SK-N-SH treated with all-trans-retinoic acid at 6 μM for 48 hours (cell line): ENCODE measurements around the gene CDC34.

ENCODE experiments used
- ATAC-seq: fragments of 200-7000 bp; cut with Tn5 transposase; 3 replicates; pipeline ENCODE4 v1.9.1; 2020; ENCODE audit warnings: mild to moderate bottlenecking, moderate library complexity
- ARNTL ChIP-seq: fragments of 450-650 bp; formaldehyde crosslinking; IDR thresholded peaks from 2 replicates; pipeline ENCODE4 v1.5.0; 2020; ENCODE audit warnings: low read depth, mild to moderate bottlenecking, moderate library complexity, borderline replicate concordance
- BACH2 ChIP-seq: fragments of 250-450 bp; sonication (Bioruptor Pico); IDR thresholded peaks from 2 replicates; pipeline ENCODE4 v1.9.0; 2021; ENCODE audit warnings: mild to moderate bottlenecking, borderline replicate concordance
- CREB5 ChIP-seq: fragments of 250-450 bp; sonication (Bioruptor Pico); IDR thresholded peaks from 2 replicates; pipeline ENCODE4 v1.5.1; 2020; ENCODE audit warnings: low read depth, mild to moderate bottlenecking, moderate library complexity
- CSDC2 ChIP-seq: fragments of 250-450 bp; sonication (Bioruptor Pico); IDR thresholded peaks from 2 replicates; pipeline ENCODE4 v1.5.0; 2020; ENCODE audit warnings: mild to moderate bottlenecking, moderate library complexity
- ESRRG ChIP-seq: fragments of 250-450 bp; sonication (Bioruptor Pico); IDR thresholded peaks from 2 replicates; pipeline ENCODE4 v1.6.1; 2021; ENCODE audit warnings: mild to moderate bottlenecking
- ISL1 ChIP-seq: fragments of 250-450 bp; sonication (Bioruptor Pico); IDR thresholded peaks from 2 replicates; pipeline ENCODE4 v2.1.2; 2022; ENCODE audit warnings: mild to moderate bottlenecking, moderate library complexity
- OSR1 ChIP-seq: fragments of 250-450 bp; sonication (Bioruptor Pico); IDR thresholded peaks from 2 replicates; pipeline ENCODE4 v1.8.0; 2022; ENCODE audit warnings: moderate library complexity, mild to moderate bottlenecking, inconsistent platforms
- PATZ1 ChIP-seq: fragments of 250-450 bp; sonication (Bioruptor Pico); IDR thresholded peaks from 2 replicates; pipeline ENCODE4 v1.8.0; 2020; ENCODE audit warnings: mild to moderate bottlenecking, moderate library complexity, borderline replicate concordance
- PPARA ChIP-seq: fragments of 250-450 bp; sonication (Bioruptor Pico); IDR thresholded peaks from 2 replicates; pipeline ENCODE4 v1.5.0; 2020; ENCODE audit warnings: mild to moderate bottlenecking, borderline replicate concordance
- SNAI2 ChIP-seq: fragments of 250-450 bp; sonication (Bioruptor Pico); IDR thresholded peaks from 2 replicates; pipeline ENCODE4 v1.5.0; 2020; ENCODE audit warnings: mild to moderate bottlenecking, moderate library complexity
- TCF4 ChIP-seq: fragments of 250-450 bp; sonication (Bioruptor Pico); IDR thresholded peaks from 2 replicates; pipeline ENCODE4 v1.8.0; 2021; ENCODE audit warnings: mild to moderate bottlenecking, moderate library complexity, borderline replicate concordance
- TOX ChIP-seq: fragments of 250-450 bp; sonication (Bioruptor Pico); IDR thresholded peaks from 2 replicates; pipeline ENCODE4 v1.8.0; 2021; ENCODE audit warnings: mild to moderate bottlenecking, moderate library complexity, borderline replicate concordance
- ZC3H10 ChIP-seq: fragments of 250-450 bp; sonication (Bioruptor Pico); IDR thresholded peaks from 2 replicates; pipeline ENCODE4 v1.5.1; 2021; ENCODE audit warnings: mild to moderate bottlenecking, moderate library complexity
- ZFP3 ChIP-seq: fragments of 250-450 bp; sonication (Bioruptor Pico); IDR thresholded peaks from 2 replicates; pipeline ENCODE4 v1.5.0; 2020; ENCODE audit warnings: mild to moderate bottlenecking, moderate library complexity
- ZFP30 ChIP-seq: fragments of 450-650 bp; formaldehyde crosslinking; IDR thresholded peaks from 2 replicates; pipeline ENCODE4 v1.5.0; 2022; ENCODE audit warnings: mild to moderate bottlenecking, moderate library complexity
- ZNF565 ChIP-seq: fragments of 450-650 bp; formaldehyde crosslinking; conservative IDR thresholded peaks from 2 replicates; pipeline ENCODE4 v1.5.0; 2020; ENCODE audit warnings: low read depth, mild to moderate bottlenecking, moderate library complexity
- ZNF8 ChIP-seq: fragments of 450-650 bp; formaldehyde crosslinking; IDR thresholded peaks from 2 replicates; pipeline ENCODE4 v1.5.0; 2020; ENCODE audit warnings: mild to moderate bottlenecking, moderate library complexity
- TF ChIP-seq, protein P1 (sequence below): fragments of 250-450 bp; sonication (Bioruptor Pico); IDR thresholded peaks from 2 replicates; pipeline ENCODE4 v1.8.0; 2021; ENCODE audit warnings: low read depth, mild to moderate bottlenecking, moderate library complexity, borderline replicate concordance
- TF ChIP-seq, protein P2 (sequence below): fragments of 250-450 bp; sonication (Bioruptor Pico); IDR thresholded peaks from 2 replicates; pipeline ENCODE4 v1.5.0; 2020; ENCODE audit warnings: mild to moderate bottlenecking, moderate library complexity
- TF ChIP-seq, protein P3 (sequence below): fragments of 250-450 bp; sonication (Bioruptor Pico); IDR thresholded peaks from 2 replicates; pipeline ENCODE4 v1.5.1; 2021; ENCODE audit warnings: mild to moderate bottlenecking, moderate library complexity

The CDC34 gene

GRCh38 chr19:558770-559439 is 27.3 kb downstream of the CDC34 start:
- TF ChIP-seq ZC3H10 (CRISPR knock-in tag), result no peak
- no peak for TF ChIP-seq BACH2 (CRISPR knock-in tag)
- no peak for TF ChIP-seq ZNF565
- no peak for TF ChIP-seq ARNTL (CRISPR knock-in tag)
- TF ChIP-seq, protein P1, sequence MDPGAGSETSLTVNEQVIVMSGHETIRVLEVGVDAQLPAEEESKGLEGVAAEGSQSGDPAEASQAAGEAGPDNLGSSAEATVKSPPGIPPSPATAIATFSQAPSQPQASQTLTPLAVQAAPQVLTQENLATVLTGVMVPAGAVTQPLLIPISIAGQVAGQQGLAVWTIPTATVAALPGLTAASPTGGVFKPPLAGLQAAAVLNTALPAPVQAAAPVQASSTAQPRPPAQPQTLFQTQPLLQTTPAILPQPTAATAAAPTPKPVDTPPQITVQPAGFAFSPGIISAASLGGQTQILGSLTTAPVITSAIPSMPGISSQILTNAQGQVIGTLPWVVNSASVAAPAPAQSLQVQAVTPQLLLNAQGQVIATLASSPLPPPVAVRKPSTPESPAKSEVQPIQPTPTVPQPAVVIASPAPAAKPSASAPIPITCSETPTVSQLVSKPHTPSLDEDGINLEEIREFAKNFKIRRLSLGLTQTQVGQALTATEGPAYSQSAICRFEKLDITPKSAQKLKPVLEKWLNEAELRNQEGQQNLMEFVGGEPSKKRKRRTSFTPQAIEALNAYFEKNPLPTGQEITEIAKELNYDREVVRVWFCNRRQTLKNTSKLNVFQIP (CRISPR knock-in tag), result no peak
- TF ChIP-seq ISL1 (CRISPR knock-in tag), result no peak
- no peak for TF ChIP-seq PATZ1 (CRISPR knock-in tag)
- no peak for ATAC-seq

- no peak for TF ChIP-seq SNAI2
- no peak for TF ChIP-seq TOX
- no peak for TF ChIP-seq ZFP30 (CRISPR knock-in tag)
- TF ChIP-seq CSDC2 (CRISPR knock-in tag), result no peak
- TF ChIP-seq ZNF565, result no peak
- no peak for TF ChIP-seq CREB5 (CRISPR knock-in tag)
- TF ChIP-seq ZFP3 (CRISPR knock-in tag), result no peak
- TF ChIP-seq ZNF8 (CRISPR knock-in tag), result no peak
- TF ChIP-seq OSR1 (CRISPR knock-in tag), result no peak
- no peak for TF ChIP-seq ZC3H10 (CRISPR knock-in tag)
- no peak for TF ChIP-seq ESRRG (CRISPR knock-in tag)
- TF ChIP-seq, protein P2, sequence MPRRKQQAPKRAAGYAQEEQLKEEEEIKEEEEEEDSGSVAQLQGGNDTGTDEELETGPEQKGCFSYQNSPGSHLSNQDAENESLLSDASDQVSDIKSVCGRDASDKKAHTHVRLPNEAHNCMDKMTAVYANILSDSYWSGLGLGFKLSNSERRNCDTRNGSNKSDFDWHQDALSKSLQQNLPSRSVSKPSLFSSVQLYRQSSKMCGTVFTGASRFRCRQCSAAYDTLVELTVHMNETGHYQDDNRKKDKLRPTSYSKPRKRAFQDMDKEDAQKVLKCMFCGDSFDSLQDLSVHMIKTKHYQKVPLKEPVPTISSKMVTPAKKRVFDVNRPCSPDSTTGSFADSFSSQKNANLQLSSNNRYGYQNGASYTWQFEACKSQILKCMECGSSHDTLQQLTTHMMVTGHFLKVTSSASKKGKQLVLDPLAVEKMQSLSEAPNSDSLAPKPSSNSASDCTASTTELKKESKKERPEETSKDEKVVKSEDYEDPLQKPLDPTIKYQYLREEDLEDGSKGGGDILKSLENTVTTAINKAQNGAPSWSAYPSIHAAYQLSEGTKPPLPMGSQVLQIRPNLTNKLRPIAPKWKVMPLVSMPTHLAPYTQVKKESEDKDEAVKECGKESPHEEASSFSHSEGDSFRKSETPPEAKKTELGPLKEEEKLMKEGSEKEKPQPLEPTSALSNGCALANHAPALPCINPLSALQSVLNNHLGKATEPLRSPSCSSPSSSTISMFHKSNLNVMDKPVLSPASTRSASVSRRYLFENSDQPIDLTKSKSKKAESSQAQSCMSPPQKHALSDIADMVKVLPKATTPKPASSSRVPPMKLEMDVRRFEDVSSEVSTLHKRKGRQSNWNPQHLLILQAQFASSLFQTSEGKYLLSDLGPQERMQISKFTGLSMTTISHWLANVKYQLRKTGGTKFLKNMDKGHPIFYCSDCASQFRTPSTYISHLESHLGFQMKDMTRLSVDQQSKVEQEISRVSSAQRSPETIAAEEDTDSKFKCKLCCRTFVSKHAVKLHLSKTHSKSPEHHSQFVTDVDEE (CRISPR knock-in tag), result no peak
- no peak for TF ChIP-seq PPARA (CRISPR knock-in tag)
- TF ChIP-seq TCF4 (CRISPR knock-in tag), result no peak
- TF ChIP-seq, protein P3, sequence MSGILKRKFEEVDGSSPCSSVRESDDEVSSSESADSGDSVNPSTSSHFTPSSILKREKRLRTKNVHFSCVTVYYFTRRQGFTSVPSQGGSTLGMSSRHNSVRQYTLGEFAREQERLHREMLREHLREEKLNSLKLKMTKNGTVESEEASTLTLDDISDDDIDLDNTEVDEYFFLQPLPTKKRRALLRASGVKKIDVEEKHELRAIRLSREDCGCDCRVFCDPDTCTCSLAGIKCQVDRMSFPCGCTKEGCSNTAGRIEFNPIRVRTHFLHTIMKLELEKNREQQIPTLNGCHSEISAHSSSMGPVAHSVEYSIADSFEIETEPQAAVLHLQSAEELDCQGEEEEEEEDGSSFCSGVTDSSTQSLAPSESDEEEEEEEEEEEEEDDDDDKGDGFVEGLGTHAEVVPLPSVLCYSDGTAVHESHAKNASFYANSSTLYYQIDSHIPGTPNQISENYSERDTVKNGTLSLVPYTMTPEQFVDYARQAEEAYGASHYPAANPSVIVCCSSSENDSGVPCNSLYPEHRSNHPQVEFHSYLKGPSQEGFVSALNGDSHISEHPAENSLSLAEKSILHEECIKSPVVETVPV (CRISPR knock-in tag), result no peak
- TF ChIP-seq PATZ1 (CRISPR knock-in tag), result no peak
- no peak for ATAC-seq
Observed at GRCh38 chr19:560121-560520, 28.6 kb downstream of the CDC34 start.
